GM12872 (cell line): ENCODE results near the gene SLC4A5.

Experiments used
- TF ChIP-seq, protein P1 (sequence below): IDR thresholded peaks from 3 replicates; pipeline ENCODE4 v1.5.1; 2011; ENCODE audit warnings: low read depth, mild to moderate bottlenecking, low read length, moderate library complexity; ENCODE audit not compliant: insufficient read depth

SLC4A5 gene

DNA sequence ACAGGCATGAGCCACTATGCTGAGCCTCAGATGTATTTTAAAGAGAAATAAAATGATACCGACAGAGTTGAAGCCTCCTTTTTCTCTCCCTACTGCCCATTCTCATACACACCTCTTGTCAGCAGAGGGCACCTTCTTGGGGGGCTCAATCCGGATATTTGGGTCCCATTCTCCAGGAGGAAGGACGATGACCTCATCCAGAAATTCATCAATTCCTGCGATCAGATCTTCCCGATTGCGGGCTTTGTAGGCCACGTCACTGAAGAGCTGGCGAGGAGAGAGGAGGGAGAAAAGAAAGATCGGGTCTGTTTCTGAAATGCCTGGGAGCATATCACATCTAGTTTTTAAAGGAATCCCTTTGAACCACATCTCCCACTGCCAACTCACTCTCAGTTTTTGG, 90.4 kb downstream of the SLC4A5 start:
- TF ChIP-seq, protein P1, sequence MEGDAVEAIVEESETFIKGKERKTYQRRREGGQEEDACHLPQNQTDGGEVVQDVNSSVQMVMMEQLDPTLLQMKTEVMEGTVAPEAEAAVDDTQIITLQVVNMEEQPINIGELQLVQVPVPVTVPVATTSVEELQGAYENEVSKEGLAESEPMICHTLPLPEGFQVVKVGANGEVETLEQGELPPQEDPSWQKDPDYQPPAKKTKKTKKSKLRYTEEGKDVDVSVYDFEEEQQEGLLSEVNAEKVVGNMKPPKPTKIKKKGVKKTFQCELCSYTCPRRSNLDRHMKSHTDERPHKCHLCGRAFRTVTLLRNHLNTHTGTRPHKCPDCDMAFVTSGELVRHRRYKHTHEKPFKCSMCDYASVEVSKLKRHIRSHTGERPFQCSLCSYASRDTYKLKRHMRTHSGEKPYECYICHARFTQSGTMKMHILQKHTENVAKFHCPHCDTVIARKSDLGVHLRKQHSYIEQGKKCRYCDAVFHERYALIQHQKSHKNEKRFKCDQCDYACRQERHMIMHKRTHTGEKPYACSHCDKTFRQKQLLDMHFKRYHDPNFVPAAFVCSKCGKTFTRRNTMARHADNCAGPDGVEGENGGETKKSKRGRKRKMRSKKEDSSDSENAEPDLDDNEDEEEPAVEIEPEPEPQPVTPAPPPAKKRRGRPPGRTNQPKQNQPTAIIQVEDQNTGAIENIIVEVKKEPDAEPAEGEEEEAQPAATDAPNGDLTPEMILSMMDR: no peak

DNA sequence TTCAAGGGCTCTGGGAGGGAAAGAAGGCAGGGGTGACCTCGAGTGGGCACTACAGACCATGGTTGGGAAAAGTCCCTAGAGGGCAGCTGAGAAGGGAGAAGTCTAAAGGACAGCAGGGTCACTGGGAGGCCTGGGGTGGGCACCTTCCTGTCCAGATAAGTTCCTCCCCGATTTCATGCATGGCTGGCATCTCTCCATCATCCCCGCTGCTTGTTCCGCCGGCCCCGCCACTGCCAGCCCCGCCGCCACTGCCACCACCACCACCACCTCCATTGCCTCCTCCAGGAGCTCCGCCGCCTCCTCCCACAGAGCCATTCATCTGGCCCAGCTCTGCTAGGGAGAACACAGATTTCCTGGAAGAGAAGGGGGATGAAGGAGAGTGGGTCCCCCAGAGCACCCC, 91.2 kb downstream of the SLC4A5 start:
- TF ChIP-seq, protein P1: no peak

DNA sequence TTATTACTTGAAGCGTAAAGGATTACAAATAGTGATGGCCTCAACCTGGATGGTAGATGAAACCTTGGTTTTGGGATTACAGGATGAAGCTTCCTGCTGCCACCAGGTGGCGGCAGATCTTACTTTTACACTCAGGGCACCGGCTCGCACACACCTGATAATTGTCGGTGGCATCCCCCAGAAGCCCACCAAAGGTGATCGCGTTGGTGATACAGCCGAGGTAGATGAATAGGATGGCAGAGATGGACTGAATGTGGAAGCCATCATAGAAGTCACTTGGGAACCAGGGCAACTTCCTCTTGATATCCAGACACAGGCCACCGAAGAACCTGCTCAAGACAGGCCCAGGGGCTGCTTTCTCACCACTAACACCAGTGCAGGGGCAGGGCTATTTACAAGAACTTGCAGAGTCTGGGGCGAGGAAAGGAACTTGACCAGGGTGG, 93.0 kb downstream of the SLC4A5 start:
- TF ChIP-seq, protein P1: peak; percentile 83

DNA sequence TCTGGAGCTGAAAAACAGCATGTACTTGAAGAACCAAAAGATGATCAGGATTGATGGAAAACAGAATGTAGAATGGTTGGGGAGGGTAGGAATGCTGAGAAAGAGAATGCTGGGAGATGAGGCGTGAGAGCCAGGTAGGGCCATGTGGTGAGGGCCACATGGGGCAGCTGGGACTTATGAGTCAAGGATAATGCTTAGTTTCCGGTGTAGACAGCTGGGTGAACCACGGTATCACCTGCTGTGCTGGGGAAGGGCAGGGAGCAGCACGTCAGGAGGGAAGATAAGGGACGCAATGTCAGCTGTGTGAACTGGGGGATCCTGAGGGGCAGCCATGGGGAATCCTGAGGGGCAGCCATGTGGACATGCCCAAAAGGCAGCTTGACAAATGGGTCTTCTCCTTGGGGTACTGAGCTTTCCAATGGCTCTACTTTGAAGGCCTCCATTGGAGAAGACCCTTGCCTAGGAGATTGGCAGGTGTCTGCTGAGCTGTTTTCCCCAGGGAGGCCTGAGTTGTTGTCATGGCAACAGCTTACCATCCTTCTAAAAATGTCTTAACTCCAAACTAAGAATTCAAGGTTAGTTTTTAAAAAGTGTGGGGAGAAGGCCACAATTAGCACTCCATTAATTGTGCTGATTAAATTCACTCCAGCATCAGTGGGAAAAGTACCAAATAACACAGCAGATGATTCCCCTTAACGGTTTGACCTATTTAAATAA, 93.7 kb downstream of the SLC4A5 start:
- TF ChIP-seq, protein P1: no peak

DNA sequence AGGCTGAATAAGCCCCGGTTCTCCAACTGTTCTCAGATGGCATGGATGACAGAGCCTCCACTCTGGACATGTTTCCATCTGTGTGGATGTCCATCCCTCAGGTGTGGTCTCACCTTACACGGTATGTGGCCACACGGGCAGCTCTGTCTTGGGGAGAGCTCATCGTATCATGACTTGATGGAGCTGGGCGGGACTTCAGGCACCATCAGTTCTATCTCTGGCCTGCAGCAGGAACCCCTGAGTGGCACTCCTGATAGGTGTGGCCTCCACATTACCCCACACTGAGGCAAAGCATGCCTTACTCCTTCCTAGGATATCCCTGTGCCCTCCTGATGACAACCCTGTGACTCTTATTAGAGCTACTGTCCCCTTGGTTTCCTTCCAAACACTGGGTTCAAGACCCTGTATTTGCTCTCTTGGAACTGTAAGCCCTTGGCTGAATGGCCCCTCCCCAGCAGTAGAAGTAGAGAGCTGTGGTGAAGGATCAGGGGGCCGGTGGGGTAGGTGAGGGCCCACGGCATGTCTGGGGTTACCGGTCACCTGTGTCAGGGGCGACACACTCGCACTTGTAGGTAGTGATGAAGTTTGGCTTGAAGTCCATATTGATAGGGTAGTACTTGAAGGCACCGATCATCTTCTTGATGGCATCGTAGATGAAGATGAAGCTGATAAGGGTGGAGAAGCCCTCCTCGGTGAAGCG, 96.6 kb downstream of the SLC4A5 start:
- TF ChIP-seq, protein P1: no peak

DNA sequence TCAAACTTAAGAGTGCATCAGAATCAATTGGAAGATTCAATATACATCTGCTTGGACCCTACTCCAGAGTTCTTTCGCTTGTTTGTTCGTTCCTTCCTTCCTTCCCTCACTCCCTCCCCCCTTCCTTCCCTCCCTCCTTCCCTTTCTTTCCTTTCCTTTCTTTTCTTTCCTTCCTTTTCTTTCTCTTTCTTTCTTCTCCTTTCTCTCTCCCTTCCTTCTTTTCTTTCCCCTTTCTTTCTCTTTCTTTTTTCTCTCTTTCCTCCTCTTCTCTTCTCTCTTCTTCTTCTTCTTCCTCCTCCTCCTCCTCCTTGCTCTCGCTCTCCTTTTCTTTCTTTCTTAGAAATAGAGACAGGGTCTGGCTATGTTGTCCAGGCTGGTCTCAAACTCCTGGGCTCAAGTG, 98.9 kb downstream of the SLC4A5 start:
- TF ChIP-seq, protein P1: no peak

DNA sequence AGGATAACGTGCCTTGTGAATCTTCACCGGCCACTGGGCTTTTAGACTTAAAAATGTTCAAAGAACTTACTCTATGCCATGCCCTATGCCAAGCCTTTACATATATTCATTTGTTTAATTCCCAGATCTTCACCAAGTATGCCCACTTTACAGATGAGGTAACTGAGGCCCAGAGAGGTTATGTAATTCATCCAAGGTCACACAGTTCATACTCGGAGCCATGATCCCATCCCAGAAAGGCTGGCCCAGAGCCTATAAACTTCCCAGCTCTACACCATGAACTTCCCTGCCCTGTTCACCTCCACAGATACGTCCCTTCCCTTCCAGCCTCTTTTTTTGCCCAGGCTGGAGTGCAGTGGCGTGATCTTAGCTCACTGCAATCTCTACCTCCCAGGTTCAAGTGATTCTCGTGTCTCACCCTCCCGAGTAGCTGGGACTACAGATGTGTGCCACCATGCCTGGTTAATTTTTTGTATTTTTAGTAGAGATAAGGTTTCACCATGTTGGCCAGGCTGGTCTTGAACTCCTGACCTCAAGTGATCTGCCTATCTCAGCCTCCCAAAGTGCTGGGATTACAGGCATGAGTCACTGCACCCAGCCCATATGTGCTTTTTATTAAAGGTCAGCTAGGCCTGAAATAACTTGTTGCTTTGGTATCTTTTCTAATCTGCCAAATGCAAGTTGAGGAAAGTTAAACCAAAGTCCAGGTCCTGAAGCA, 100.7 kb downstream of the SLC4A5 start:
- TF ChIP-seq, protein P1: no peak
